OCI-LY3 (cell line): Measurements from ENCODE around the gene EML1.

Experiments used
- H2AFZ ChIP-seq: fragments of 200-600, 300-600 bp; shearing (Covaris generic); 2 replicates; pipeline ENCODE4 v1.6.0; 2014; ENCODE audit warnings: antibody characterized with exemption, low read depth, low read length
- H3K27ac ChIP-seq: fragments of 200-600, 300-600 bp; sonication (generic); 2 replicates; pipeline ENCODE4 v1.5.1; 2014; ENCODE audit warnings: mild to moderate bottlenecking, low read length, moderate library complexity, mixed read lengths
- H3K27me3 ChIP-seq: fragments of 200-600, 300-600 bp; sonication (generic); 2 replicates; pipeline ENCODE4 v1.6.1; 2014; ENCODE audit warnings: low read depth, low read length, mixed read lengths
- H3K36me3 ChIP-seq: fragments of 200-600, 300-600 bp; sonication (generic); replicated peaks from 2 replicates; pipeline ENCODE3; 2014; ENCODE audit warnings: low read depth, low read length, mixed read lengths
- H3K4me1 ChIP-seq: fragments of 300-600, 200-600 bp; sonication (generic); 2 replicates; pipeline ENCODE4 v1.6.1; 2014; ENCODE audit warnings: low read length, mixed read lengths
- H3K4me2 ChIP-seq: fragments of 200-600, 300-600 bp; sonication (generic); 2 replicates; pipeline ENCODE4 v1.6.1; 2014; ENCODE audit warnings: low read length, mixed read lengths
- H3K4me3 ChIP-seq: fragments of 300-600, 200-600 bp; sonication (generic); 2 replicates; pipeline ENCODE4 v1.5.1; 2014; ENCODE audit warnings: antibody characterized with exemption, mild to moderate bottlenecking, low read length, moderate library complexity
- H3K79me2 ChIP-seq: fragments of 300-600, 200-600 bp; shearing (Covaris generic); 2 replicates; pipeline ENCODE4 v1.6.1; 2014; ENCODE audit warnings: mild to moderate bottlenecking, low read length, mixed read lengths
- H3K9ac ChIP-seq: fragments of 300-600, 200-600 bp; shearing (Covaris generic); 2 replicates; pipeline ENCODE4 v1.6.0; 2014; ENCODE audit warnings: mild to moderate bottlenecking, low read length, moderate library complexity
- H3K9me3 ChIP-seq: fragments of 200-600, 300-600 bp; shearing (Covaris generic); 2 replicates; pipeline ENCODE4 v1.6.1; 2014; ENCODE audit warnings: low read length, mixed read lengths; ENCODE audit not compliant: insufficient read depth
- H4K20me1 ChIP-seq: fragments of 200-600, 300-600 bp; sonication (generic); 2 replicates; pipeline ENCODE4 v1.6.1; 2016; ENCODE audit warnings: low read length, mixed read lengths; ENCODE audit not compliant: insufficient read depth
- CTCF ChIP-seq: fragments of 200-600, 300-600 bp; sonication (generic); IDR thresholded peaks from 2 replicates; pipeline ENCODE4 v1.5.1; 2014; ENCODE audit warnings: antibody characterized with exemption, low read length, low read depth
- EZH2phosphoT487 ChIP-seq: fragments of 200-600 bp; shearing (Covaris generic); IDR thresholded peaks from 2 replicates; pipeline ENCODE4 v1.6.1; 2018; ENCODE audit warnings: antibody characterized with exemption, mixed run types, low read depth

The EML1 gene

GRCh38 chr14:99855271-99855670, 62.1 kb downstream of the EML1 start:
- Histone ChIP-seq H2AFZ (no peak overlapping the region), H4K20me1 (no peaks in the 10 kb centered on the region), H3K27ac (no peak overlapping the region), H3K9me3 (no peaks in the 10 kb centered on the region), H3K4me1 (peaks cover 39% of the 10 kb centered on the region), H3K27me3 (no peaks in the 10 kb centered on the region), H3K4me3 (no peak overlapping the region), H3K79me2 (peaks cover 11% of the 10 kb centered on the region; the same call in 1 of the 2 replicates), H3K36me3 (peaks cover 23% of the 10 kb centered on the region), H3K4me2 (no peak overlapping the region), H3K9ac (no peak overlapping the region)
- TF ChIP-seq CTCF (no peak), EZH2phosphoT487 (no peak)

- peaks cover 62% of the 10 kb centered on the region for H3K4me1 ChIP-seq
- TF ChIP-seq EZH2phosphoT487 = no peak
- no peak for TF ChIP-seq CTCF
- H3K27ac ChIP-seq = no peak overlapping the region
- H3K4me3 ChIP-seq = no peak overlapping the region
- H3K36me3 ChIP-seq = peaks cover 14% of the 10 kb centered on the region
- H4K20me1 ChIP-seq = no peaks in the 10 kb centered on the region
- H3K27me3 ChIP-seq = no peaks in the 10 kb centered on the region
- no peaks in the 10 kb centered on the region for H3K9me3 ChIP-seq
- no peak overlapping the region for H2AFZ ChIP-seq
- no peak overlapping the region for H3K4me2 ChIP-seq
- H3K79me2 ChIP-seq = peaks cover 29% of the 10 kb centered on the region
- H3K9ac ChIP-seq = no peak overlapping the region
Measured at GRCh38 chr14:99857551-99857950, 64.3 kb downstream of the EML1 start.

GRCh38 chr14:99860219-99860618, 67.0 kb downstream of the EML1 start:
- H3K36me3 ChIP-seq = peaks cover 11% of the 10 kb centered on the region
- peaks cover 70% of the 10 kb centered on the region for H3K4me1 ChIP-seq
- H3K79me2 ChIP-seq = peaks cover 46% of the 10 kb centered on the region
- H3K4me3 ChIP-seq = peak overlapping the region; percentile 61
- peak overlapping the region; percentile 86 for H3K9ac ChIP-seq
- no peaks in the 10 kb centered on the region for H4K20me1 ChIP-seq
- H3K27ac ChIP-seq = peak overlapping the region; percentile 95
- no peaks in the 10 kb centered on the region for H3K9me3 ChIP-seq
- peak overlapping the region; percentile 68 for H3K4me2 ChIP-seq
- no peaks in the 10 kb centered on the region for H3K27me3 ChIP-seq
- TF ChIP-seq CTCF (no peak), EZH2phosphoT487 (no peak)
- no peak overlapping the region for H2AFZ ChIP-seq

- Histone ChIP-seq H3K27me3 (no peaks in the 10 kb centered on the region), H3K4me2 (peak overlapping the region; percentile 4; the same call in 1 of the 2 replicates), H3K9me3 (no peaks in the 10 kb centered on the region), H3K4me1 (peaks cover 58% of the 10 kb centered on the region), H2AFZ (no peak overlapping the region), H3K9ac (peak overlapping the region; percentile 57; the same call in 1 of the 2 replicates), H3K79me2 (peaks cover 46% of the 10 kb centered on the region), H3K27ac (peak overlapping the region; percentile 95), H3K4me3 (no peak overlapping the region), H4K20me1 (no peaks in the 10 kb centered on the region), H3K36me3 (peaks cover 22% of the 10 kb centered on the region)
- TF ChIP-seq EZH2phosphoT487 = no peak
- TF ChIP-seq CTCF = no peak
Measured at GRCh38 chr14:99862136-99862535, 68.9 kb downstream of the EML1 start.
